22Rv1 (cell line): ENCODE results near the gene TANGO2.

Experiments
- CTCF ChIP-seq: fragments of 450-650 bp; IDR thresholded peaks from 2 replicates; pipeline ENCODE4 v1.5.1; 2017; ENCODE audit warnings: mild to moderate bottlenecking
- ZFX ChIP-seq: fragments of 450-650 bp; IDR thresholded peaks from 2 replicates; pipeline ENCODE4 v1.6.1; 2017; ENCODE audit warnings: antibody characterized with exemption, borderline replicate concordance

- TF ChIP-seq CTCF (no peak), ZFX (no peak)
These were observed 28.0 kb upstream of the TANGO2 start for GRCh38 chr22:19992921-19993355.
